Tongue (tissue), 2 donors: ENCODE data around the gene RASSF5. TPM values are rescaled to one million over a fixed set of nuclear protein-coding genes. Genes with fewer than 3 reads are reported as not detected.

Experiments used
- DNase-seq: peaks from one replicate; pipeline ENCODE4 v3.0.0-alpha.2; 2015
- total RNA-seq: library from RNA; depleted of rRNA; stranded (reverse); fragments of >200 nt; gene quantifications from one replicate; pipeline ENCODE4 v1.2.3, GENCODE V29; 2014

The RASSF5 gene
- total RNA-seq, 1 donor from 2014 or later = 12.8 TPM

GRCh38 chr1:206497363-206497762 lies 10.0 kb upstream of the RASSF5 start:
- no peak for DNase-seq

DNA sequence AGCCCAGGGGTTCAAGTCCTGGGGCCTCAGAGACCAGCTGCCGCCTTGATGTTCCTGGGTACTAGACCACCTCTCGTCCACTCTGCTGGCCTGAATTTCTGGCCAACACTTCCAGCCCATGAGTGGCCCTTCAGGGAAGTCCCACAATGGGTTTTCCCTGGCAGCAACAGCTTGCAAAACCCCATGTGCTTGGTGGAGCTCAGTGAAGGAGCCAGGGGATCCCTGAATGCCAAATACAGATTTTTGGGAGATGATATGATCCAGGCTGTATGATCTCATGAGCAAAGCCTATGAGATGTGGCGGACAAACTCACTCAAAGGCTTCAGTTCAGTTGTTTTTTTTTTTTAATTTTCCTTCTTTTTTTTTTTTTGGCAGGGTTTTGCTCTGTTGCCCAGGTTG lies 9.6 kb upstream of the RASSF5 start:
- DNase-seq = no peak

GRCh38 chr1:206498685-206499084 lies 8.6 kb upstream of the RASSF5 start:
- DNase-seq = no peak

DNA sequence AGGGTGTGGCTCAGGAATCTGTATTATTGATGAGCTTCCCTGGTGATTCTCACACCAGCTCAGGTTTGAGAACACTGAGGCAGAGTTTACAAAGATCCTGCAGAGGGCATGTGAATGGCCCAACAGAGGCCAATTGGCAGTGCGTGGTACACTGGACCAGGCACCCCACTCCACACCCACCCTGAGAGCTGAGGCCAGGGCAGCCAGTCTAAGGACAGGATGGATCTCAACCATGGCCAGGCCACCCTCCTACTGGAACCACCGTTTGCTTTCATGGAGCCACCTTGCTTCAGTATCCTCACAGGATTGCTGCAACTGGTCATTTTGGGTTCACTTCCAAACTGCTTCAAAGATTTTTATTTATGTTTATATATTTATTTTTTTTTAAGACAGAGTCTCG lies 7.3 kb upstream of the RASSF5 start:
- DNase-seq = no peak

GRCh38 chr1:206501881-206502280 lies 5.5 kb upstream of the RASSF5 start:
- no peak for DNase-seq

- no peak for DNase-seq
Observed at GRCh38 chr1:206502403-206502802, 4.9 kb upstream of the RASSF5 start.

GRCh38 chr1:206502812-206503211 lies 4.5 kb upstream of the RASSF5 start:
- DNase-seq = no peak

DNA sequence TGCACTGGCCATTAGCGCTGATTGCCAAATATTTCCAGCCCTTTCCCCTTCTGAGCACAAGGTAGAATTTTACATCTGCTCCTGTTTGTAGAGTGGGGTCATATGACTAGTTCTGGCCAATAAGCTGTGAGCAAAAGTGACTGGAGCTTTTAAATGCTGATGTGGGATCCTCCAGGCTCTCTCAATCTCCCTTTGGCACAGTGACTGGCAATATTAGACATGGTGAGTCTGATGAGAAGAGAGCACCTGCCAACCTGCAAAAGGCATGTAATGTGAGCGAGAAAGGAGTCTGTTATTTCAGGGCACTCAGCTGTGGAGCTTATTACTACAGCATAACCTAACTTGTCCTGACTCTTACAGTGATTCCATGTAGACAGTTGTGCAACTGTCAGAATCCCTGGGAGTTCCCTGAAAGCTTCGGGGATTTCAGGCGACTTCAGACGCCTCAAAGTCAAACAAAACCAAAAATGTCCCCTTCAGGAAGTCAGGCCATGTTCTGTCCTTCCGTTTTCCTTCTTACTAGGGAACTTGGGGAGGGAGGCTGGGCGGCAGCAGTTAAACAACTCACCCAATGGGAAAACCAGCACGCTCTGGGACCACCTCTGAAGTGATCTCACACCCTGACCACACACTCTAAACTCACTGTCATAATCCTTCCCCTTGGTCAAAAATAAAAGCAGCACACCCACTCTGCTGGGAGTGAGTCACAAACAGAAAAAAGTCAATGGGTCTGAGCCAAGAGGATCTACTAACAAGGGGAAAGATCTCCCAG lies 3.6 kb upstream of the RASSF5 start:
- DNase-seq = no peak

DNA sequence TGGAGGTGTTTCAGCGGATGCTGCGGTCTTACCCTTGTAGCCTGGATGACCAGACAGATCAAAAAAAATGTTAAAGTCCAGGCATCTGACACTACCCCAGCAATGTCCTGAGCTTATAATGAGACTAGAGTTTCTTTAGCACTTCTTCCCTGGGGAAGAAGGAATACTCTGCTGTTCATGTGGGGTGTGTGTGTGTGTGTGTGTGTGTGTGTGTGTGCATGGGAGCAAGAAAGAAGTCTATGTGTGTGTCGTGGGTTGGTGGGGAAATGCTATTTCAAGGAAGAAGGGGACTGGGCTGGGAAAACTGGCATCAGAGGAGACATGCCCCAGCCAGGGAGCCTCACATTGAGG lies 3.0 kb upstream of the RASSF5 start:
- DNase-seq = no peak

- no peak for DNase-seq
Observed at GRCh38 chr1:206505702-206506355, 1.5 kb upstream of the RASSF5 start.

DNA sequence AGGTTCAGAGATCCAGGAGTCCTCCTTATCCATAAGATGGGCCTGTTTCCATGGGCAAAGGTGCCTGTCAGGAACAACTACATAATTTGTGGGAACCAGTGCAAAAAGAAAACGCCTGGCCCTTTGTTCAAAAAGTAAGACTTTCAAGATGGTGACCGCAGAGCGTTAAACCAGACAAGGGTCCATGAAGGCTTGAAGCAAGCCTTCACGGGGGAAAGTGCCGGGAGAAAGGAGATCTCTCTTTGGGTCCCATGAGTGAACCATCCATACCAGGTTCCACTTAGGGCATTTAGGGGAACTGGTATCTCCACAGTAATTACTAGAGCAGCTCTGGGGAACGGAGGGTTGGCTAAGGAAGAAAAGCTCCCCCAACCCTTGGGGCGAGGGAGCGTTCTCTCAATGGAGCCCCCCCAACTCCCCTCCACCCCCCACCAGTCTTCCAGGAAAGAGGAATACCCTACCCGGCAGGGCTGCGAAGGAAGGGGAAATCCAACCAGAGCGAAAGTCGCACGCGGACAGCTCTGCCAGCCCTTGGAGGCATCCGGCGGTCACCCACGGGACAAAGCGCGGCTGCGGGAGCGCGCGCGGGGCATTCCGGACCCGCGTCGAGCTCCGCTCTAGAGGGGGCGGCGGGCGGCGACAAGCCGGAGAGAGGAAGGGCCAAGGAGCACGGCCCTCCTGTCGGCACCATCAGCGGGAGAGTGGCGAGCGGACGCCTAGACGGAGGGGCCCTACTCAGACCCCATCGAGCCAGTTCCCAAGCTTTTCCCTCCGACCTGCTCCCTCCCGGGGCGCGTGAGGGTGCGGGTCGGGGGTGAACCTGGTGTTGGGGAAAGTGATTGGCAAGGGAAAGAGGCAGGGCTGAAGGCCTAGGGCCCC lies 687 bp upstream of the RASSF5 start:
- DNase-seq = no peak

DNA sequence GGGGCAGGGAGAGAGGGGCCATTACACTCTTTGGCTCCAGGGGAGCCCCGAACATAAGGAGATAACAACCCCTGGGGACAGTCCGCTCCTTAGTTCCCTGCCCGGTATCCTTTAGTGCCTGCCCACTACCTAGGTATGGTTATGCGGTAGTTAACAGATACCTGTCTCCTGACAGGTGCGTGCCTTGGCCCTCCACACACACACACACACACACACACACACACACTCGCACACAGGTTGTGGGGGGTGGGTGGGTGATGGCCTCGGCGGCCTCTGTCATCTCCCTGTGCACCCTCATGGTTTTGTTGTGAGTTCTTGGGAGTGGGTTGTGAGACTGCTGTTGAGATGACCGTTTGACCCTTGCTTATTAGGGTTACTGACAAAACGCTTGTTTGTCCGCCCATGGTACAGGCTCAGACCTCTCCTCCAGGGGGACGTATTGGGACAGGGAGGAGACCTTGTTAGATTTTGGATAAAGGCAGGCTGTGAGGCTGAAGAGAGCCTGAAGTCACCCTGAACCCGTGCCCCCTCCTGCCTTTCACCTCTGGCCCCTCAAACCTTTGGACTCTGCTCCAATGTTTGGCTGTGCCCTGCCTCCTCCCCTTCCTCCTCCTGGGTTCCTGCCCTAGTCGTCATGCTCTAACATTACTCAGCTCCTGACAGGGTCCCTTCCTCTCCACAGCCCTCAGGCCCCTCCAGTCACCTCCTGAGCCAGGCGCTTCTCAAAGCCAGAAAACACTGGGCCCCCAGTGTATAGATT lies 979 bp downstream of the RASSF5 start:
- no peak for DNase-seq

DNA sequence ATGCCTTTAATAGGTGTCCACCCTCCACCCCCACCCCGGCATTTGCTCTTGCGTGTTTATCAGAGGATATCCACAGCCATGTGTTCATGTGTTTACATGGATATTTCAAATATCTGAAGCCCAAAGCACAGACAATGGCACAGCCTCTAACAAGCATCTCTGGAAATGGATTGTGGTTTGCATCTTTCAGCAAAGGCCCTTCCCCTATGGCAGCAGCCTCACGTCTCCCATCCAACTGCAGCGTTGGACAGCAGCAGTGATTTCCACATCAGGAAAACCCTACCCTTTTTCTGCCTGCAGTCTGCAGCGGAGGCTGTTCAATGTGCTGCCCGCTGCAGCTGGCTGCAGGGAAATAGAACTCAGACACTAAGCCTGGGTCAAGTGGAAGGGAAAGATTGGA lies 1.6 kb downstream of the RASSF5 start:
- peak; percentile 62 for DNase-seq

GRCh38 chr1:206509612-206510257 lies 2.4 kb downstream of the RASSF5 start:
- no peak for DNase-seq

GRCh38 chr1:206510371-206510770 lies 3.0 kb downstream of the RASSF5 start:
- no peak for DNase-seq

- DNase-seq = no peak
Observed at GRCh38 chr1:206511362-206512057, 4.2 kb downstream of the RASSF5 start.

DNA sequence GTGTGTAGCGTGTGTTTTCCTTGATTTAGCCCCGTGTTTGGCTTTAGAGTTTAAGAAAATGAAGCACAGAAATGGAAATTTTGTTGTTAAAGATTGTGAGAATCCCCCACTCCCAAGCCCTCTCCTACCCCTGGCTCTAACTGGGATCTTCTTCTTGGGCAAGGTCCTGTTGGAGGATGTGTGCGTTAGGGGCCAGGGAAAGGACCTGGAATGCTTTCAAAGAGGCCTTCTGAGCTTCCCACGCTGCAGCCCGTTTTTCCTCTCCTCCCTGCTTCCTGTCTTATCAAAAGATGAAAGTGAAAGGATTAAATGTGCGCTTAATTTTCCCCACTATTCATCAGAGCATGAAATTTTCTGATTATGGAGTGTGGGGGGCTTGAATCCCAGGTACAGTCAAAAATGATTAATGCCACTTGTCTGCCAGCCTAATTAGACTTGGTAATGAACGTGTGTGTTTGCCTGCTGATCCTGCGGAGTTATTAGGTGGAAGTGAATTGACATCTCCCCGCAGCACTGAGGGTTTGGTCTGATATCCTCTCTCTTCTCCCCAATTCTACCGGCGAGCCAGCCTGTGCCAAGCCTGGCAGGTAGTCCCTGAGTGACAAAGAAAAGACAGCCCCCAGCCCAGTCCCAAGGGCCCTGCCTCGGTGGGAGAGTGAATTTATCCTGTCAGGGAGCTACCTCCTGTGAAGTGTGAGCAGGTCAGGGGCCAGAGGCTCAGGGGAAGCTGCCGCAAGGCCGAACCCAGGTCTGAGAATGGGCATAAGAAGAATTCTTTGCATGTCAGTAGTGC lies 4.9 kb downstream of the RASSF5 start:
- no peak for DNase-seq

DNA sequence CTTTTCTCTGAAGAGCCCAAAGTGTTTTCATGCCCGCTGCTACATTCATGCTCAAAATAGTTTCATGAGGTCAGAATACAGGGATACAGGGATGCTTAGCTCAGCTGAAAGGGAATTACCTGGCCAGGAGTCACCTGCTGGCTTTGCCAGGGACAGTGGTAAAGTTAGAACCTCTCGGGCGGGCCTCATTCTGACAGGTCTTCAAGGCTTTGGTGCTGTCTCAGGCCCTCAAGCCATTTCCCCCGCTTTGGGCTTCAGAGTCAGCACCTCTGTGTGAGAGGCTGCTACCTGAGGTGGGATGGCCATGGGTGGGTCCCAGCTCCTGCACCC lies 5.5 kb downstream of the RASSF5 start:
- DNase-seq = no peak

DNA sequence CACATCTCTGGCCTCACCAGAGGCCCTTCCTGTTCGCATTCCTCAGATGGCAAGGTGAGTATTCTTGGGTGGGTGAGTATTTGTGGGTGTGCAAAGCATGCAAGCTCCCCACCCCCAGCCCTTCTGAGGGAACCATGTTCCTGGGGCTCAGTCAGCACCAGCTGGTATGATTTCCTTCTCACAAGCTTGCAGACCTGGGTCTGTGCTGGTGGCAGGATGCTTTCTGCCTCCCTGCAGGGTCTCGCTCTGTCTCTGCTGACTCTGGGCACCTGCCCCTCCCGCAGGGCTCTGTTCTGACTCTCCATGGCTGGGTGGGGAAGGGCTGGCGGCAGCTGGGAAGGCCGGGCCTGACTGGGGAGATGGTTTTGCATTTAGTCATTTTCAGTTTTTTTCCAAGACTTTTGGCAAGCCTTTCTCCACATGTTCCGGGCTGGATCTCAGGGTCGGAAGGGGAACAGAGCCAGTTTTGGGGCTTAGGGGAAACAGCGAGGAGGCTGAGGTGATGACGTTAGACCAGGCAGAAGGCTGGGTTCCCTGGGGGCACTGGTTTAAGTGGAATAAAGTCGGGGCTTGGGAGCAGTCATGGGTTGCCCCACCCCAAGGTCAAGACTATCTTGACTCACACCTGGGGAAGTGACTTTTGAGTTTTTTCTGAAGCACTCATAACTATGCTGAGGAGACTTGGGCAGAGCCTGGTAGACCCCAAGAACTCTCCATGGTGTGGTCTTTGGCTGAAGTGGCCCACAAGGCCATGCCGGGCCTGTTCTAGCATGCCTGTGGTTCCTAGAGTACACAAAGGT lies 6.2 kb downstream of the RASSF5 start:
- peak; percentile 96 for DNase-seq
